ENCODE data around the gene ANXA9. TPM values are rescaled to one million over a fixed set of nuclear protein-coding genes. Genes with fewer than 3 reads are reported as not detected.

ANXA9 gene
- total and polyA plus RNA-seq, 2 of the 4 experiments (the other 2 are of a cell fraction), result 0.21 to 0.36 TPM

- Histone ChIP-seq H3K27ac (ENCODE audit: insufficient read depth, low read length) (peak overlapping the region; percentile 86), H3K4me2 (ENCODE audit: low read depth, low read length) (peak overlapping the region; percentile 96), H3K56ac (ENCODE audit: extremely low read depth, insufficient read depth, low read length) (peak overlapping the region; percentile 54), H3K27me3 (ENCODE audit: control insufficient read depth, insufficient read depth, low read length) (no peaks in the 10 kb centered on the region), H2BK15ac (ENCODE audit: low read depth, low read length) (no peak overlapping the region), H3K23ac (ENCODE audit: low read depth, low read length) (peak overlapping the region; percentile 97), H2BK5ac (ENCODE audit: low read depth, low read length, poor library complexity, severe bottlenecking) (peak overlapping the region; percentile 74), H2BK120ac (ENCODE audit: low read depth, low read length) (peak overlapping the region; percentile 47; the same call in 1 of the 2 replicates), H3K9me1 (ENCODE audit: insufficient read depth, low read length) (peaks cover 36% of the 10 kb centered on the region), H2AFZ (replicated peaks; ENCODE audit: low read length, poor library complexity) (peak overlapping the region; percentile 89), H4K8ac (ENCODE audit: low read depth in 2 of 2, low read length in 2 of 2) (peak overlapping the region; percentile 80 to 81; a peak in 2 of 4 replicates), H4K91ac (ENCODE audit: insufficient read depth, low read depth, low read length) (peak overlapping the region; percentile 81), H3K4ac (ENCODE audit: low read depth, low read length) (peak overlapping the region; percentile 93), H3K4me1 (ENCODE audit: control insufficient read depth, insufficient read depth, low read length) (peaks cover 36% of the 10 kb centered on the region), H3K18ac (ENCODE audit: low read depth, low read length) (peak overlapping the region; percentile 16; the same call in 1 of the 2 replicates), H2BK20ac (ENCODE audit: low read depth, low read length) (no peak overlapping the region), H4K5ac (ENCODE audit: low read depth, low read length) (peak overlapping the region; percentile 56), H3K9me3 (ENCODE audit: control insufficient read depth, insufficient read depth, low read length) (no peaks in the 10 kb centered on the region), H2AK9ac (replicated peaks; ENCODE audit: low read depth, low read length, poor library complexity) (peak overlapping the region; percentile 98), H3K14ac (replicated peaks; ENCODE audit: low read depth, low read length) (peak overlapping the region; percentile 82), H2AK5ac (ENCODE audit: low read depth, low read length) (peak overlapping the region; percentile 94), H3K9ac (ENCODE audit: low read depth, low read length) (peak overlapping the region; percentile 94), H4K20me1 (ENCODE audit: insufficient read depth, low read length) (peaks cover 53% of the 10 kb centered on the region), H3K4me3 (ENCODE audit: insufficient read depth, low read depth, low read length) (peak overlapping the region; percentile 64), H3K79me1 (ENCODE audit: low read depth in 1 of 2, low read length in 2 of 2) (peaks cover 8 to 56% of the 10 kb centered on the region in 2 experiments; a peak in 2 of 4 replicates), H3K36me3 (ENCODE audit: control insufficient read depth, insufficient read depth, low read length) (peaks cover 6% of the 10 kb centered on the region)
- dilution Hi-C loops (cut with HindIII; ENCODE audit: low sequenced_read_pairs, unreplicated experiment), result no loop called here
- no TSS peak for BruUV-seq (replicated peaks)
- intact Hi-C loops (cut with micrococcal nuclease), result no loop called here
- WGBS, 2 experiments (ENCODE audit: extremely low coverage in 2 of 2, insufficient read length in 1 of 2), result 0% methylated on average over 4 of the region's 15 CpGs; no CpG with 5 or more reads in 1 of the 2 experiments
- CTCF ChIA-PET, result no interaction called here
- no peak for DNase-seq
- TF ChIP-seq MXI1 (IDR thresholded peaks at IDR 0.05; ENCODE audit: borderline replicate concordance, low read depth, low read length) (peak; percentile 21; the same call in 1 of the 2 replicates), NFE2L2 (IDR thresholded peaks at IDR 0.05; ENCODE audit: low read depth, low read length) (no peak)
- POLR2A ChIA-PET (ENCODE audit: unreplicated experiment), result interaction anchor here (0.6 kb wide), 1 partner anchor 243 kb away, joined by 4 read pairs; no protein-coding TSS in a partner anchor
- ATAC-seq (ENCODE audit: low read depth), result peak; percentile 8; the same call in 1 of the 2 replicates
- in situ Hi-C loops (cut with MboI; ENCODE audit: low sequenced_read_pairs), result loop anchor here (10.0 kb wide), 1 partner anchor 61 kb away; the partner anchor contains the start of gene BNIPL
Measured at GRCh38 chr1:150973258-150973835, 8.7 kb upstream of the ANXA9 start.

Measured in IMR-90 (cell line).